GM21786 (cell line): ENCODE data around the gene METTL17.
"Not testable (repeated sequence)": the region's sequence is repeated elsewhere in the genome, so short reads cannot be mapped to it uniquely, and the experiment has no call there.

Experiments used
- ATAC-seq: cut with Tn5 transposase; IDR thresholded peaks from one replicate; pipeline ENCODE4 v1.9.1; 2021; ENCODE audit not compliant: unreplicated experiment

METTL17 gene, protein sequence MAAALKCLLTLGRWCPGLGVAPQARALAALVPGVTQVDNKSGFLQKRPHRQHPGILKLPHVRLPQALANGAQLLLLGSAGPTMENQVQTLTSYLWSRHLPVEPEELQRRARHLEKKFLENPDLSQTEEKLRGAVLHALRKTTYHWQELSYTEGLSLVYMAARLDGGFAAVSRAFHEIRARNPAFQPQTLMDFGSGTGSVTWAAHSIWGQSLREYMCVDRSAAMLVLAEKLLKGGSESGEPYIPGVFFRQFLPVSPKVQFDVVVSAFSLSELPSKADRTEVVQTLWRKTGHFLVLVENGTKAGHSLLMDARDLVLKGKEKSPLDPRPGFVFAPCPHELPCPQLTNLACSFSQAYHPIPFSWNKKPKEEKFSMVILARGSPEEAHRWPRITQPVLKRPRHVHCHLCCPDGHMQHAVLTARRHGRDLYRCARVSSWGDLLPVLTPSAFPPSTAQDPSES

DNA sequence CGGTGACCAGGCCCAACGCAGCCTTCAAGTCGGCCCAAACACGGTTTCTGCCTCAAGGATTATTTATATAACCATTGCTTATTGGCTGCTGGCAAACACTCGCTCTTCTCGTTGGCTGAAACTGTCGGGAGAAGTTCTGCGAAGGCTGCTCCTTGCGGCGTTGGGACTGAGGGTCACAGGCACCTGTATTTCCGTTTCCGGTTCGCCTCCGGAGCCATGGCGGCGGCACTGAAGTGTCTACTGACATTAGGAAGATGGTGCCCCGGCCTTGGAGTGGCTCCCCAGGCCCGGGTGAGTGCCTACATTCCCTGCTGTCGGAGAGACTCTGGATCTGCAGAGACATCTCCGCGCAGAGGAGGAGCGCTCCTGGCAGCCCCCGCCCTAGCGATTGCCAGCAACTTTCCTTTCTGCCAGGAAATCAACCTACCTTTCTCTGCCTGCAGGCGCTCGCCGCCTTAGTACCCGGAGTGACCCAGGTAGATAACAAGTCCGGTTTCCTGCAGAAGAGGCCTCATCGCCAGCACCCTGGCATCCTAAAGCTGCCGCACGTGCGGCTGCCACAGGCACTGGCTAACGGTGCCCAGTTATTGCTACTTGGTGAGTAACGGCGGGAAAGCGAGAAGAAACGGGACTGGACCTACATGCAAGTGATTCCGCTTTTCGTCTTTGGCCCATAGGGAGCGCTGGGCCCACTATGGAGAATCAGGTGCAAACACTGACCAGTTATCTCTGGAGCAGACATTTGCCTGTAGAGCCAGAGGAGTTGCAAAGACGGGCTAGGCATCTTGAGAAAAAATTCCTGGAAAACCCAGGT, at the start of gene METTL17:
METTL17 (plus strand) TSS at position 194 of the 814 bp plus-strand sequence; CDS start at position 217, 23 bp downstream.
- ATAC-seq, result peak; percentile 97

DNA sequence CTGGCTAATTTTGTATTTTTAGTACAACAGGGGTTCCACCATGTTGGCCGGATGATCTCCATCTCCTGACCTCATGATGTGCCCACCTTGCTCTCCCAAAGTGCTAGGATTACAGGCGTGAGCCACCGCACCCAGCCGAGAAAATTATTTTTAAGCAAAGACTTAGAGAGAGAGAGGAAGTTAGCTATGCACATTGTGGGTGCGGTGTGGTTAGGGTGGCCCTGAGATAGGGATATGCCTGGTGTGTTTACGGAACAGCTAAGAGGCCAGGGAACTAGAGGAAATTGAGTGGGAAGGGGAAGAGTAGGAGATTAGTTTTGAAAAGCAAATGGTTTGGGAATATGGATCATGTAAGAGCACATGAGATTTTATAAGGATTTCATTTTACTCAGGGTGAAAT, 44.6 kb upstream of the METTL17 start:
- ATAC-seq, result not testable (repeated sequence)

DNA sequence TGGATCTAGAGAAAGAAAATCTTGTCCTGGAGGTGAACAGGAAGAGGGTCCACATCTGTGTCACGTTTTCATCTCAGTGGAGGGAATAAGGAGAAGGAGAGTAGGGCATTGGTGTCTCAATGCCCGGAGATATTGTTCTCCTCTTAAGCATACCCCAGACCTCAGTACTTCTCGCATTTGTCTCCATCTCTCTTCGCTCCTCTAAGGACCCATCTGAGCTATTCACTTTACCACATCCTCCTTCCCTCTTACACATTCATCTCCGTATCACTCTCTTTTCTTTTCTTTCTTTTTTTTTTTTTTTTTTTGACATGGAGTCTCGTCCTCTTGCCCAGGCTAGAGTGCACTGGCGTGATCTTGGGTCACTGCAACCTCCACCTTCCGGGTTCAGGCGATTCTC, 43.1 kb upstream of the METTL17 start:
- ATAC-seq, result not testable (repeated sequence)

DNA sequence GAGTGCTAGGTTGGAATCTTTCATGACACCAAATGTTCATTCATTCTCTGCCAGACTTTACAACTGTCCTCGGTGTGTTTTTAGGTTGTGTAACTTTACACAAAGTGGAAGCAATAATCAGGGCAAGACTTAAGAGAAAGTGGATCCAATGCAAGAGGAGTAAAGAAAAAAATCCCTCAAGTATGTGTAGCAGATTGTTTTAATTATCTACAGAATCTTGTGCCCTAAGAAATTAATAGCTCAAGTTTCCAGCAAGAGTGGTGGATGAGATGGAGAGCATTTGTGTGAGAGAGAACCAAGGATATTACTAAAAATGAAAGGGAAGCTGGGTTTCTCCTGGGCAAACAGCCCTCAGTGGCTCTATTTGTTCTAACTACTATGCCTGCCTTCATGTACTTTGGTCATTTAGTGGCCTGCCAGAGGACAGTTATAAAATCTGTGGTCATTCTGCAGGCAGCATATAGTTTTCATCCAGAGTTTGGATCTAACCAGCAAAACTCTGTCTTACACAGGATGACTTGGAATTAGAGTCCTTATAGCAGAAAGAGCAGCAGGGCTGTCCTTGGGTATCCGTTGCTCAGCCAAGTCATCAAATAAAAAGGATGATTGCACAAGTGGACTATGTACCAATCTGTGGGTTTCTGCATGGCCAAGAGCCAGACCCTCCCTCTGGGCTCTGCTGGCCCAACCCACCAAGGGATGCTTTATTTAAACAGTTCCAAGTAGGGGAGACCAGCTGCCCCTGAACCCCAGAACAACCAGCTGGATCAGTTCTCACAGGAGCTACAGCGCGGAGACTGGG, 34.8 kb upstream of the METTL17 start, which contains the start of gene RNASE2:
RNASE2 (plus strand) TSS at position 752 of the 802 bp plus-strand sequence. CDS start 285 bp downstream, outside the sequence.
- ATAC-seq, result not testable (repeated sequence)

DNA sequence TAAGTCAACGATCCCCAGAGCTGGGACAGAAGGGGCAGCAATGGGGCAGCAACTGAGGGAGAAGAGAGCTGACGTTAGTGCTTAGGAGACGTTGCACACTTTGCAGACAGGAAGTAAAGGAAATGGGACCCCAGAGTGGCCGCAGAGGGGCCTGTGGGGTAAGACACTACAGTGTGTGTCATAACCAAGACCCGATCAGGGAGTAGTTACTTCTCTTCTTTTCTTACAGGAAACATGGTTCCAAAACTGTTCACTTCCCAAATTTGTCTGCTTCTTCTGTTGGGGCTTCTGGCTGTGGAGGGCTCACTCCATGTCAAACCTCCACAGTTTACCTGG, 34.3 kb upstream of the METTL17 start:
- ATAC-seq, result not testable (repeated sequence)

DNA sequence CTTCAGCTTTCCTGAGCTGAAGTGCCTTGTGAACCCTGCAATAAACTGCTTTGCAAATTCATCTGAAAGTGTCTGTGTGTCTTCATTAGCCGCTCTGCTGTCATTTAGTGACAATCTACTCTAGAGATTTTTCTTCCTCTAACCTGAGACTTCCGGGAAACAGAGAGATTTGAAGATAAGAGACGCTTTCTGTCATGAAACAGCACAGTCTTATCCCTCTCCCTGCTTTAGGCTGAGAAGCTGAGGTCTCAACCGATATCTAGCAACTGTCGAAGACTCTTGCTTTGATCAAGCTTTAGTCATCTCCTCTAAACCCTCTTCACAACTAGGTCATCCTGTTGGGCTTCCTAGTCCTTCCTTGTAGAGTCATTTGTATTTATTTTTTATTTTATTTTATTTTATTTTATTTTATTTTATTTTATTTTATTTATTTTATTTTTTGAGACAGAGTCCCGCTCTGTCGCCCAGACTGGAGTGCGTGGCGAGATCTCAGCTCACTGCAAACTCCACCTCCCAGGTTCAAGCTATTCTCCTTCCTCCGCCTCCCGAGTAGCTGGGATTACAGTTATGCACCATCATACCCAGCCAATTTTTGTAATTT, 33.3 kb upstream of the METTL17 start:
- no peak for ATAC-seq

DNA sequence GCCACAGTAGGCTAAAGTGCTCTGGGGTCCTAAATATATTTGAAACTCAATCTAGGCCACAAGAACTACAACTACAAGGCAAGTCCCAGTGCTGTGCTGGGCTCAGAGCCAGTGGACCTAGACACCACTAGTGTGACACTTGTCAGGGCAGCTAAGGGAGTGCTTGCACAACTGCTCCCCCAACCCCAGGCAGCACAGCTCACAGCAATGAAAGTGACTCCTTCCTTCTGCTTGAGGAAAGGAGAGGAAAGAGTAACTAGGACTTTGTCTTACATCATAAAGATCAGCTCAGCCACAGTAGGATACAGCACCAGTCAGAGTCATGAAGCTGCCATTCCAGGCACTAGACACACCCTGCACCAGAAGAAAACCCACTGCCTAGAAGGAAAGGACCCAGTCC, 30.8 kb upstream of the METTL17 start:
- not testable (repeated sequence) for ATAC-seq

DNA sequence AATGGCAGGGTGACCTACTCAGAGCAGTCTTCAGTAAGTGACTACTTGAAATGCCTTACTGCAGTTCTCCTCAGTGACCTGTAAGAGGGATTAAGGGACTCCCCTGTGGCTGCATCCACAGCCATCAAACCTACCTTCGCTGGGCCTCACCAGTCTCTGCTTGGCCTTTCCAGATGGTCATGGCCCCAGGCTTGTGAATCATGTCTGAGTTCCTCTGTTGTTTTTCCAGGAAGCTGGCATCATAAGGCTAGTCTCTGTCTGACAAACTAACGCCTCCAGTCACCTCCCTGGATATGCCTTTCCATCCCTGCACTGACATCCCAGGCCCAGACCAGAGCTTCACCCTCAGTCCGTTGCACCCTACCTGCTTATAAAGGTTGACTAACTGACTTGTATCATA, 20.4 kb upstream of the METTL17 start:
- no peak for ATAC-seq

DNA sequence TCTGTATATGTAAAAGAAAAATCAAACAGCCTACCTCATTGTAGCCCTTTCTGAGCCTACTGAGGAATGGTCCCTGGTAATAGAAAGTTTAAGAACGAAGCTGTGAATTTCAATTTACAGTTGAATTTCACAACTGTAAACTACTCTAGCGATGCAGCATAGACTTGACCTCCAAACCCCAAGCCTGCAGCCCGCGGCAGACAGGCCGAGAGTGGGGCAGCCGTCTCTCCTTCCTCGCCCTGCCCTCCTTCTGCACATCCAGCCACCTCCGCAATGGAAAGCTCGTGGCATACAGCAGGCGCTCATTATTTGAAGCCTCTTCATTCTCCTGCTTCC, 19.2 kb upstream of the METTL17 start:
- no peak for ATAC-seq

DNA sequence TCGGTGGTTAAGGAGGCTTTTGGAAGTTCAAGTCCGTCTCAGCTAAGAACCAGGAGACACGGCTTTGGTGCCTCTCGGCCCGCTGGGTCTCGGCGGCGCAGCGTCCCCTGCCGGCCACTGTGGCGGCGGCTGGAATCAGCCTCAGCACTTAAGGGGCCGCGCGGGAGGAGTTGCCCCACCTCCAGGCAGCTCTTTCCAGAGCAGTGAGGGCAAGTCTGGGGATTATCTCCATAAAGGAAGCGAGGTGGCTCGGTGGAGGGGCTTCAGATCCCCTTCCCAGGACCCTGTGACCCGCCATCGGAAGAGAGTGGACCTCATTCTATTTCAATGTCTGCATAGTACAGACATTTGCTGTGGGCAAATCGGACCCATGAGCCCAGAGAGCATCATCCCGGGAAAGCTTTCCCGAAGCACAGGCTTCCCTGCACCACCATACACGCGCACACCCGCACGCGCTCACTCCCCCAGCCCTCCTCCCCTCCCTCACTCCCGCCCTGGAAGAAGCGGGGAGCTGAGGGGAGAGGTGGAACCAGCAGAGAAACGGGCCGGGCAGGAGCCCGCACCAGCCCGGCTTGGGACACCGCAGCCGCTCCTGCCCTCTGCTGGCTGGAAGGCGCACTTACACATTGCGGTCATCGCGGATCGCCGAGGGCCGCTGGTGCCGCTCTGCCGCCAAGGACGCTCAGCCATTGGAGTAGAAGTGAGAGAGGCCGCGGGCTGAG, 18.6 kb upstream of the METTL17 start:
- peak; percentile 87 for ATAC-seq

DNA sequence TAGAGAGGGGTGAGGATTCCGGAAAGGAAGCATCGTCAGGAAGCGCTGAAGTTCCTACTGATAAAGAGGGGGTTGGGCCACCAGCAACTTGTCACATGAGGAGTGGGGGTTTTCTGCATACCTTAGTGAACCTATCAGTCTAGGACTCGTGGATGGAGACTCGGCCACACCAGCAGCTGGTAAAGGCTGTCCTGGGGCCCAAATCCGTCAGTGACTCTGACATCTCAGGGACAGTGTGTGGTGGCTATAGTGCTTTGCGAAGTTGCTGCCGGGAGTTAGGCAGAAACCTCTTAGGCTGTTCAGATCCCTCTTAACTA, 18.1 kb upstream of the METTL17 start:
- ATAC-seq, result peak; percentile 20

DNA sequence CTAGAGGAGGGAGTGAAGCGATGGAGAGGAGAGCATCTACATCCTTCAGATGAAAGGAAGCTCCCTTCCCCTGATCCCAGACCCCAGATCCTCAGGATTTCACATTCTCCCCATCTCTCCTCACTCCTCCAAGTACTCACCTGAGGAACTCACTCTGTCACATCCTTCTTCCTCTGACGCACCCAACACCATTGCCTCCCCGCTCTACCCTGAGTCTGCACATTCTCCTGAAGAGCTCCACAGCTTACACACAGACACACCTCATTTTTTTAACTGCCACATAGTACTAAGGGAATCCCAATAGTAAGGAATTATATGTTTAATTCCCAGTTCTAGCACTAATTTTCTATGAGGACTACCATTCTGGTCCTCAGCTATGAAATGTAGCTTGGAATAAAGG, 16.3 kb upstream of the METTL17 start:
- ATAC-seq, result no peak

DNA sequence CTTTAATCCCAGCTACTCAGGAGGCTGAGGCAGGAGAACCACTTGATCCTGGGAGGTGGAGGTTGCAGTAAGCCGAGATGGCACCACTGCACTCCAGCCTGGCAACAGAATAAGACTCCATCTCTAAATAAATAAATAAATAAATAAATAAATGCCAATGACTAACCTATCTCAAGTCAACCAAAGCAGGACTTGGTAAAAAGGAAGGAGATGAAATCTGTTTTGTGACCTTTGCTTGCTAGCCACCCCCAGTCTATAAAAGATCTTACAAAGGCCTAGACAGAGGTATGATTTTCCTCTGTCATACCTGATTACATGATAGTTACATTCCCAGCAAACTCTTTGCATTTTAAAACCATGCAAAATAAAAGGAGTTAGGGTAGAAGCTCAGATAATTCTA, 13.5 kb upstream of the METTL17 start:
- no peak for ATAC-seq

DNA sequence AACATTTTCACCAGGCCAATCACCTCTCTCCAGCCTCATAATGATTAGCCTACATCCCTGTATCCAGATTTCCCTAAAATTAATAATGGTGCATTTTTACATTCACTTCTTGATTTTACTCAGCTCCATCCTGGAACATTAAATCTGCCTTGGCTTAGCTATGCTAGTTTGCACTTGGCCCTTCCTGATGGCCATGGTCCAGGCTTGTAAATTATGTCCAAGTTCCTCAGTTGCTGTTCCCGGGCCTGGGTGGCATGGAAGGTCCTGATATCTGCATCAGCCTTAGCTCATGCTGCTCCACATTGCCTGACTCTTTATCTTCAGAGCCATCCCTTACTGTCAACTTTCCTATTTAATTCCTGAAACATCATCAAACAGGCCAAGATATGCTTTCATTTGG, 11.1 kb upstream of the METTL17 start:
- no peak for ATAC-seq

DNA sequence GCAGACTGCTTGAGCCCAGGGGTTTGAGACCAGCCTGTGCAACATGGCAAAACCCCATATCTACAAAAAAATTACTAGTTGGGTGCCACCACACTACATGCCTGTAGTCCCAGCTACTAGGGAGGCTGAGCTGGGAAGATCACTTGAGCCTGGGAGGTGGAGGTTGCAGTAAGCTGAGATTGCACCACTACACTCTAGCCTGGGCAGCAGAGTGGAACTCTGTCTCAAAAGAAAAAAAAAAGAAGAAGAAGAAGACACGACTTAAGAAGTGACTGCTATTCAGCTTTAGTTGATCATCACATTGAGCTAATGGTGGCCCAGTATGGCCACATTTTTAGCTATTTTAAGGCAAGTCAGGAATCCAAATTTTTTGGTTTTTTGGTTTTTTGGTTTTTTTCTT, 8.9 kb upstream of the METTL17 start:
- no peak for ATAC-seq

DNA sequence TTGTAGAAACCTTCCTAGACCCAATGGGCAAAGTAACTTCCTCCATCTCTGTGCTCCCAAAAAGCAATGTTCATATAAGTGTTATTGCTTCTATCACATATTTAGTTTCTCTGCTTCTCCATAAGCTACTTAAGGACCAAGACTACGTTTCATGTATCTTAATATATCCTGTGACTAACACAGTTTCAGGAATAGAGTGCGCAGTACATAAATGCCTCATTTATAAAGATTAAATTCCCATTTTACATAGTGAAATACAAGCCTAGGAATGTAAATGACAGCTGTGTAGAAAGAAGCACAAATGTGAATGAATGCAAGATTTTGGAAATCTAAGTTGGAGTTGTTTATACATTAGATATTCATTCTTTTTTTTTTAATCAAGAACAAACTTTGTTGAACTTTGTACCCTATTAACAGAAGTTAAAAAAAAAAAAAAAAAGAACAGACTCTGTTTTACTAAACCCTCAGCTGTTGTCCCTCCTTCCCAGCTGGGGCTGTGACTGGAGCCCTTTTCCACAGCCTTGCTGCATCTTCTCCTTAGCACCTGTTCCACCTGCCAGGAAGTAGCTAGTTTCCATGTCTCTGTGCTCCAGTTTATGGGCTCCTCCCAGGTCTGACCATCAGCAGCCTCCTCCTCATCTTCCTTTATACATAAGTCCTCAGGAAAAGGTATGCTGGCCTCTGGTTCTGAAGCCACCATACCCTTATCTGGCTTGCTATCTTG, 7.0 kb upstream of the METTL17 start:
- no peak for ATAC-seq

DNA sequence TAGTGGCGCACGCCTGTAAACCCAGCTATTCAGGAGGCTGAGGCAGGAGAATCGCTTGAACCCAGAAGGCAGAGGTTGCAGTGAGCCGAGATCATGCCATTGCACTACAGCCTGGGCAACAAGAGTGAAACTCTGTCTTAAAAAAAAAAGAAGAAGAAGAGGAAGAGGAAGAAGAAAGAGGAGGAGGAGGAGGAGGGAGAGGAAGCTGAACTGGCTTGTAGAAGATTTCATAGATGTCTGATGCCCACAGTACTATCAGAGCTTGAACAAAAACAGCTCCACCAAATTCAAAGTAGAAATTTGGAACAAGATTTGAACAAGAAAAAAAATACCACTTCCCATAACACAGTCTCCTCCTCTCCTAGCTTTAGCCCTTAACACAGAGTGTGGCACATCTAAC, 4.1 kb upstream of the METTL17 start:
- ATAC-seq, result not testable (repeated sequence)

DNA sequence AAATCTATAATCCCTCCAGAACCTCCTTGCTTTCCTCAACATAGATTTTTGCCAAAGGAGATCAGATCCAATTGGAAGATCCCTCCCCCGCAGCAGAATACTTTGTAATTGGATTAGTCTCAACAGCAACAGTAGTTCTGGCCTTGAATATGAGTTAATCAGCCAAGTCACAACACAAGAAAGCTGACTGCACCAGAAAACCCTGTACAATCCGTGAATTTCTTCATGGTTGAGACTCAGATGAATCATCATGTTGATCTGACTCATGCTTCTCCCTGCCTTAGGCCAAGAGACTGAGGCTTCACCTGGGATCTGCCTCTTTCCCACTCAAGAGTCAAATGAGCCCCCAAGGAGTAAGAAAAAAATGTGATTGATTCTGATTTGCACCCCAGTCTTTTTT, 3.0 kb upstream of the METTL17 start:
- no peak for ATAC-seq

DNA sequence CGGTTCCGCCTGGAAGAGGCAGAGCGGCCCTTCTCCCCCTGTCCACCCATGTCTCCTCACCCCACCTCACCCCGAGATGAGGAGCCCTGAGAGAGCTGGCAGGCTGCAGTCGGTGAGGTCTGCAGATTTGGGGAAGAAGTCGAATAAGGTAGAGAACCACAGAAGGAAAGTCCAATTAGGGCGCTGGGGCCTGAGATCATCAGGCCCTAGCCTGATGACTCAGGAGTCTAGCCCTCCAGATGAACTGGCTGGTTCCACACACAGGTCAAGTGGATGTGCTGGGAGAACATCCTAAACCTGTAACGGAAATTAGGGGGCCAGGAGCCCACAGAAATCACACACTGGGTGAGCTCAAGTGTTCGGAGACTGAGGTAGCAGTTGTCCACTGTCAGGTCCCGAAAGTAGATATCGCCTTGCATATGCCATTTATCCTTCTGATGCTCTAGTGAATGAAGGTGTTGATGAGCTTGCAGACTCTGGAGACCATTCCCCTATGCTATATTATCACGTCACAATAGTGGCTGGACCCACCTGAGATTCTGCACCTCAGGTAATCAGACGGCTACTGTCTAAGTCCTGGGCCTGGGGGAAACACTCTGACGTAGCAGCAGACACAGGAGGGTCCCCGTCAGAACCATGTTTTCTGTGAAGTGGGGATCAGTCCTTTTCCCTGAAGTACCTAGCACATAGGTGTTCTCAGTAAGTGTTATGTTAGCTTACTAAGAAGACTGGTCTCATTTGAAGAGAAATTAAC, 886 bp upstream of the METTL17 start:
- no peak for ATAC-seq
